ENCODE results near the gene ATP6V1A. TPM values are rescaled to one million over a fixed set of nuclear protein-coding genes. Genes with fewer than 3 reads are reported as not detected.

ATP6V1A gene
- polyA plus RNA-seq, 1 experiment, result 83.0 TPM

DNA sequence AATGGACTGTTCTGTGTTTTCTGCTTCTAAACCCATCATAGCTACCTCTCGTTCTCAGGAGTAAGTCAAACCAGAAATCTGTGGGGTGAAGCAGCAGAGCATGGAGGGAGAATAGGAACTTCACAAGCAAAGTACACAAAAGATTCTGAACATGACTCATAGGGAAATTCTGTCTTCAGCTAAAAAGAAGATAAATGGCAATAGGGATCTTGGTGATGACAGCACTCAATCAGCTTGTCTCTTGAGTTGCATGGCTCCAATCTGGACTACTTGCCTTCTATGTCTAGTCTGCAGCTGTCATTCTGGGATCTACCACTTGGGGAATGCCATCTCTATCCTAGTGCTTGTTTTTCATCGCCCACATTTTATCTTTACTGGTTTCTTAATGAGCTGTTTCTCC is 78.3 kb downstream of the ATP6V1A start:
- no peak overlapping the region for H3K27ac ChIP-seq (ENCODE audit: low read depth, low read length)
- H3K9me3 ChIP-seq (ENCODE audit: control insufficient read depth, insufficient read depth, low read length), result no peaks in the 10 kb centered on the region
- DNase-seq (ENCODE audit: low read depth, low spot score), result no peak
- no peak overlapping the region for H3K4me3 ChIP-seq (ENCODE audit: low read depth, low read length)
- ChIA-PET POLR2A (no interaction called here), CTCF (interaction anchor here (0.7 to 1.8 kb wide), 8 partner anchors 10 to 230 kb away, joined by 3 to 9 read pairs (median 4); partner anchors contain the start of gene GRAMD1C)
- TF ChIP-seq CTCF (IDR thresholded peaks at IDR 0.05; ENCODE audit: low read depth, low read length), result peak; percentile 31; the same call in 1 of the 2 replicates
- H3K27me3 ChIP-seq (ENCODE audit: control insufficient read depth, insufficient read depth, low read length), result no peaks in the 10 kb centered on the region

- Histone ChIP-seq H3K9me3 (ENCODE audit: control insufficient read depth, insufficient read depth, low read length) (no peaks in the 10 kb centered on the region), H3K27me3 (ENCODE audit: control insufficient read depth, insufficient read depth, low read length) (no peaks in the 10 kb centered on the region), H3K4me3 (ENCODE audit: low read depth, low read length) (no peak overlapping the region), H3K27ac (ENCODE audit: low read depth, low read length) (no peak overlapping the region)
- TF ChIP-seq CTCF (IDR thresholded peaks at IDR 0.05; ENCODE audit: low read depth, low read length), result no peak
- CTCF ChIA-PET, result interaction anchor here (1.2 kb wide), 1 partner anchor 92 kb away, joined by 3 read pairs; no protein-coding TSS in a partner anchor
- no peak for DNase-seq (ENCODE audit: low read depth, low spot score)
- POLR2A ChIA-PET, result no interaction called here
Observed at GRCh38 chr3:113828600-113828999, 81.8 kb downstream of the ATP6V1A start.

DNA sequence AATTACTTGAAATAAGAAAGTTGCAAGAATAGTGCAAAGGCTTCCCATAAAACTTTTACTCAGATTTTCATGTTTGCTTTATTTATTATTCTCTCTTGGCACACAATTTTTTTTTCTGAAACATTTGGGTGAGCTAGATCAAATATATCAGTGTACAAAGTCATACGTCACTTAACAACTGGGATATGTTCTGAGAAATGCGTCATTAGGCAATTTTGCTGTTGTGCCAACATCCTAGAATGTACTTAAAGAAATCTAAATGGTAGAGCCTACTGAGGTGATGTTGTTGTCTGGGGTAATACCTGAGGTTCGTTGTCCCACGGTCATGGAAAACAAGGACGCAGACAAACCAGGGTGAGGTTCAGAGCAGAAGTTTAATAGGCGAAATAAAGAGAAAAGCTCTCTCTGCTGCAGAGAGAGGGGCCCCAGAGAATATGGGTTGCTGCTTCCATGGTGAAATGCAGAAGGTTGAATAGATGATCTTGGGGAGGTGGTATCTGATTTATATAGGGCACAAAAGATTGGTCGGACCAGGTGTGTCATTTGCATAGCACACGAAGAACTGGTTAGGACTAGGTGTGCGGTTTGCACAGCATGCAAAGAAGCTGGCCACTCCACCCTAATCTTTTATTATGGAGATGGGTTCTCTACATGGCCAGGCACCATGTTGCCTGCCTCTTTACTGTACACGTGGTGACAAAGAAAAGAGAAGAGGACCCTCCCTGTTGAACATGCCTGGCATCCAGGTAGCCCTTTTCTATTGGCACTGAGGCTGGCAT is 82.9 kb downstream of the ATP6V1A start:
- Histone ChIP-seq H3K27me3 (ENCODE audit: control insufficient read depth, insufficient read depth, low read length) (no peaks in the 10 kb centered on the region), H3K9me3 (ENCODE audit: control insufficient read depth, insufficient read depth, low read length) (no peaks in the 10 kb centered on the region), H3K4me3 (ENCODE audit: low read depth, low read length) (no peak overlapping the region), H3K27ac (ENCODE audit: low read depth, low read length) (no peak overlapping the region)
- no peak for TF ChIP-seq CTCF (IDR thresholded peaks at IDR 0.05; ENCODE audit: low read depth, low read length)
- POLR2A ChIA-PET, result interaction anchor here (1.0 to 1.4 kb wide), 2 partner anchors 85 to 315 kb away, joined by 3 to 6 read pairs; partner anchors contain the start of gene SPICE1
- no peak for DNase-seq (ENCODE audit: low read depth, low spot score)
- CTCF ChIA-PET, result no interaction called here

DNA sequence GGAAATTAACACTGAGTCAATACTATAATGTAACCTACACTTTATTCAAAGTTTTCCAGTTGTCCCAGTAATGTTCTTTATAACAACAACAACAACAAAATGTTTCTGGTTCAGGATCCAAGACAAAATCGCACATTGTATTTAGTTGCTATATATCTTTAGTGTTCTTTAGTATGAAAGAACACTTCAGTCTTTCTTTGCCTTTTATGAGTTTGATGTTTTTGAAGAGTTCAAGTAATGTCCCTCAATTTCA is 84.2 kb downstream of the ATP6V1A start:
- no peak for DNase-seq (ENCODE audit: low read depth, low spot score)

More for the DNA sequence above, 84.2 kb downstream of the ATP6V1A start:
- TF ChIP-seq CTCF (IDR thresholded peaks at IDR 0.05; ENCODE audit: low read depth, low read length), result no peak
- POLR2A ChIA-PET, result interaction anchor here (1.4 kb wide), 1 partner anchor 86 kb away, joined by 6 read pairs; no protein-coding TSS in a partner anchor
- H3K4me3 ChIP-seq (ENCODE audit: low read depth, low read length), result no peak overlapping the region
- CTCF ChIA-PET, result interaction anchor here (1.1 to 1.4 kb wide), 2 partner anchors 13 to 86 kb away, joined by 3 to 5 read pairs; no protein-coding TSS in a partner anchor
- no peaks in the 10 kb centered on the region for H3K9me3 ChIP-seq (ENCODE audit: control insufficient read depth, insufficient read depth, low read length)
- H3K27me3 ChIP-seq (ENCODE audit: control insufficient read depth, insufficient read depth, low read length), result no peaks in the 10 kb centered on the region
- peak overlapping the region; percentile 63 for H3K27ac ChIP-seq (ENCODE audit: low read depth, low read length)

Data from AG04450 (cell line).